Mesothelial cell of epicardium (in vitro differentiated cells): ENCODE measurements around the gene PYGO2. TPM values are rescaled to one million over a fixed set of nuclear protein-coding genes. Genes with fewer than 3 reads are reported as not detected.

ENCODE experiments used
- DNase-seq, 2 experiments: peaks; one replicate each; pipeline ENCODE4 v3.0.0; 2021; ENCODE audit warnings: low spot score in 2 of 2; ENCODE audit not compliant: unreplicated experiment in 2 of 2
- H3K27ac Mint-ChIP-seq: 2 replicates; pipeline ENCODE4 v1.8.0; 2021; ENCODE audit warnings: mixed read lengths
- H3K27me3 Mint-ChIP-seq: 2 replicates; pipeline ENCODE4 v1.8.0; 2021; ENCODE audit warnings: low read depth, mixed read lengths
- H3K36me3 Mint-ChIP-seq: 2 replicates; pipeline ENCODE4 v1.8.0; 2021; ENCODE audit warnings: mixed read lengths
- H3K4me1 Mint-ChIP-seq: 2 replicates; pipeline ENCODE4 v1.8.0; 2021; ENCODE audit warnings: mixed read lengths
- H3K4me3 Mint-ChIP-seq: 2 replicates; pipeline ENCODE4 v1.8.0; 2021; ENCODE audit warnings: mild to moderate bottlenecking, moderate library complexity, mixed read lengths
- H3K9me3 Mint-ChIP-seq: 2 replicates; pipeline ENCODE4 v1.8.0; 2021; ENCODE audit warnings: mixed read lengths
- CTCF ChIP-seq: fragments of 200-600 bp; sonication (generic); IDR thresholded peaks from one replicate; pipeline ENCODE4 v1.5.0; 2021; ENCODE audit warnings: antibody characterized with exemption; ENCODE audit not compliant: unreplicated experiment
- total RNA-seq: library from RNA; stranded (reverse); gene quantifications from 3 replicates; pipeline ENCODE4 v1.2.1, GENCODE V29; 2021

Gene PYGO2
- total RNA-seq, 1 donor from 2014 or later: 44.6 TPM

- H3K4me1 Mint-ChIP-seq: peaks cover 6% of the 10 kb centered on the region
- H3K27ac Mint-ChIP-seq: no peak within 1 kb of the TSS
- H3K9me3 Mint-ChIP-seq: no peaks in the 10 kb centered on the region
- no peak within 1 kb of the TSS for H3K4me3 Mint-ChIP-seq
- no peaks in the 10 kb centered on the region for H3K27me3 Mint-ChIP-seq
- DNase-seq: no peak
- TF ChIP-seq CTCF: no peak
- peaks cover 6% of the 10 kb centered on the region for H3K36me3 Mint-ChIP-seq
Observed at GRCh38 chr1:154993572-154994268, 32.1 kb upstream of the PYGO2 start, which contains the start of gene LENEP. TSS of gene LENEP (plus strand) at chr1:154993586. CDS start at chr1:154993608, 22 bp downstream.

- H3K27ac Mint-ChIP-seq: no peak overlapping the region
- no peak overlapping the region for H3K4me3 Mint-ChIP-seq
- TF ChIP-seq CTCF: no peak
- no peak for DNase-seq
- H3K4me1 Mint-ChIP-seq: peaks cover 2% of the 10 kb centered on the region
- no peaks in the 10 kb centered on the region for H3K27me3 Mint-ChIP-seq
- H3K9me3 Mint-ChIP-seq: no peaks in the 10 kb centered on the region
- peaks cover 9% of the 10 kb centered on the region for H3K36me3 Mint-ChIP-seq
Observed at GRCh38 chr1:154992721-154993571, 31.4 kb upstream of the PYGO2 start.

GRCh38 chr1:154990276-154990675, 28.7 kb upstream of the PYGO2 start:
- no peak for TF ChIP-seq CTCF
- Mint-ChIP-seq H3K36me3 (peaks cover 12% of the 10 kb centered on the region), H3K4me1 (no peaks in the 10 kb centered on the region), H3K9me3 (no peaks in the 10 kb centered on the region), H3K27me3 (no peaks in the 10 kb centered on the region), H3K27ac (no peak overlapping the region), H3K4me3 (no peak overlapping the region)
- no peak for DNase-seq

- no peaks in the 10 kb centered on the region for H3K27me3 Mint-ChIP-seq
- peaks cover 3% of the 10 kb centered on the region for H3K4me1 Mint-ChIP-seq
- DNase-seq: no peak
- TF ChIP-seq CTCF: no peak
- no peak overlapping the region for H3K4me3 Mint-ChIP-seq
- no peak overlapping the region for H3K27ac Mint-ChIP-seq
- H3K36me3 Mint-ChIP-seq: peaks cover 12% of the 10 kb centered on the region
- no peaks in the 10 kb centered on the region for H3K9me3 Mint-ChIP-seq
Observed at GRCh38 chr1:154989195-154989860, 27.7 kb upstream of the PYGO2 start.

GRCh38 chr1:154988058-154988954, 26.7 kb upstream of the PYGO2 start:
- H3K27me3 Mint-ChIP-seq: no peaks in the 10 kb centered on the region
- DNase-seq: no peak
- peaks cover 12% of the 10 kb centered on the region for H3K36me3 Mint-ChIP-seq
- peaks cover 9% of the 10 kb centered on the region for H3K4me1 Mint-ChIP-seq
- no peaks in the 10 kb centered on the region for H3K9me3 Mint-ChIP-seq
- H3K4me3 Mint-ChIP-seq: no peak overlapping the region
- TF ChIP-seq CTCF: no peak
- H3K27ac Mint-ChIP-seq: no peak overlapping the region
